GM10266 (cell line): ENCODE results near the gene MRS2.

Experiments
- DNase-seq: peaks from one replicate; pipeline ENCODE4 v3.0.0; 2012; ENCODE audit errors: extremely low spot score
- TF ChIP-seq, protein P1 (sequence below): IDR thresholded peaks from 2 replicates; pipeline ENCODE4 v1.5.1; 2012; ENCODE audit warnings: mild to moderate bottlenecking, low read depth; ENCODE audit not compliant: control insufficient read depth, insufficient read depth; ENCODE audit errors: missing control alignments

MRS2 gene

DNA sequence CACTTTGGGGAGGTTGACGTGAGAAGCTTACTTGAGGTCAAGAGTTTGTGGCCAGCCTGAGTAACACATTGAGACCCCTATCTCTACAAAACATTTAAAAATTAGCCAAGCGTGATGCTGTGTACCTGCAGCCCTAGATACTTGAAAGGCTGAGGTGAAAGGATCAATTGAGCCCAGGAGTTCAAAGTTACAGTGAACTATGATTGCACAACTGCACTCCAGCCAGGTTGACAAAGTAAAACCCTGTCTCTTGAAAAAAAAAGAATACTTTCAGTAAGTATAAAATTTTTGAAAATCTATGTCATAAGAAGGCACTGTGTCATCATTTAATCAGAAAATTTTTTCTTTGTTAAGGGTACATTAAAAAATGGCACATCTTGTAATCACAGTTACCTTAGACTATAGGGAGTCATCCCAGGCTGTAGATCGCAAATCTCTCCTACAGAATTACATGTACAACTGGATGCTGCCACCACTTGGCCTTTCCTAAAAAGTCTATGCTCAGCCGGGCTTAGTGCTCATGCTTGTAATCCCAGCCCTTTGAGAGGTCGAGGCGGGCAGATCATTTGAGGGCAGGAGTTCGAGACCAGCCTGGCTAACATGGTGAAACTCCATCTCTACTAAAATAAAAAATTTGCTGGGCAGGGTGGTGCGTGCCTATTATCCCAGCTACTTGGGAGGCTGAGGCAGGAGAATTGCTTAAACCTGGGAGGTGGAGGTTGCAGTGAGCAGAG is 17.0 kb upstream of the MRS2 start:
- no peak for DNase-seq
- TF ChIP-seq, protein P1, sequence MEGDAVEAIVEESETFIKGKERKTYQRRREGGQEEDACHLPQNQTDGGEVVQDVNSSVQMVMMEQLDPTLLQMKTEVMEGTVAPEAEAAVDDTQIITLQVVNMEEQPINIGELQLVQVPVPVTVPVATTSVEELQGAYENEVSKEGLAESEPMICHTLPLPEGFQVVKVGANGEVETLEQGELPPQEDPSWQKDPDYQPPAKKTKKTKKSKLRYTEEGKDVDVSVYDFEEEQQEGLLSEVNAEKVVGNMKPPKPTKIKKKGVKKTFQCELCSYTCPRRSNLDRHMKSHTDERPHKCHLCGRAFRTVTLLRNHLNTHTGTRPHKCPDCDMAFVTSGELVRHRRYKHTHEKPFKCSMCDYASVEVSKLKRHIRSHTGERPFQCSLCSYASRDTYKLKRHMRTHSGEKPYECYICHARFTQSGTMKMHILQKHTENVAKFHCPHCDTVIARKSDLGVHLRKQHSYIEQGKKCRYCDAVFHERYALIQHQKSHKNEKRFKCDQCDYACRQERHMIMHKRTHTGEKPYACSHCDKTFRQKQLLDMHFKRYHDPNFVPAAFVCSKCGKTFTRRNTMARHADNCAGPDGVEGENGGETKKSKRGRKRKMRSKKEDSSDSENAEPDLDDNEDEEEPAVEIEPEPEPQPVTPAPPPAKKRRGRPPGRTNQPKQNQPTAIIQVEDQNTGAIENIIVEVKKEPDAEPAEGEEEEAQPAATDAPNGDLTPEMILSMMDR = no peak

DNA sequence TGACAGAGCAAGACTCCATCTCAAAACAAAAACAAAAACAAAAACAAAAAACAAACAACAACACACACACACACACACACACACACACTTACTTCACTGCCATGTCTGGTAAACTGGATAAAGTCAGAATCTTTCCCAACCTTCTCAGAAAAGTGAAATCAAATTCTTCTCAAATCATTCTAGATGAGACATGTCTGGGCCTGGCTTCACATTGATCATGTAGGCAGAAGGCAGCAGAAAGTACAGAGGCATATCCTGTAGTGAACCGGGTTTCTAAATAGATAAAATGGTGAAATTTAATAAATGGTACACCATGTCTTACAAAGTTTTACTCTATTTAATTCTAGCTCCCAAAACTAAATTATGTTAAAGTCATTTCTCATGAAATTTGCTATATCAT is 14.9 kb upstream of the MRS2 start:
- TF ChIP-seq, protein P1 = no peak
- no peak for DNase-seq

DNA sequence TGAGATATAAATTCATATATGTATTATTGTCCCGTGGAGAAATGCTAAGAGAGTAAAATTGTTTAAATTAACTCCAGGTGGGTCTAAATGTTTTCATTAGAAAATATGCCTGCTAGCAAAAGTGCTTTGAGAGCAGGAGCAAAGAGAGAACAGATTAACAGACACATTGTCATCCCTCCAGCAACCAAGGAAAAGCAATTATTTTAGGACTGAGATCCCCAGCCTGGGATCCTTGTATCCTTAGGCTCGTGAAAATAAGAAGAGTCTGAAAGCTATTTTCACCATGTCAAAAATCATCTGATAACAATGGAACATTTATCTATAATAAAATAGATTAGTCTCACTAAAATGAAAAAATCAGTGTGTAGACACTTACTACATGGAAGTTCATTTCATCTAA is 11.5 kb upstream of the MRS2 start:
- TF ChIP-seq, protein P1 = no peak
- no peak for DNase-seq

DNA sequence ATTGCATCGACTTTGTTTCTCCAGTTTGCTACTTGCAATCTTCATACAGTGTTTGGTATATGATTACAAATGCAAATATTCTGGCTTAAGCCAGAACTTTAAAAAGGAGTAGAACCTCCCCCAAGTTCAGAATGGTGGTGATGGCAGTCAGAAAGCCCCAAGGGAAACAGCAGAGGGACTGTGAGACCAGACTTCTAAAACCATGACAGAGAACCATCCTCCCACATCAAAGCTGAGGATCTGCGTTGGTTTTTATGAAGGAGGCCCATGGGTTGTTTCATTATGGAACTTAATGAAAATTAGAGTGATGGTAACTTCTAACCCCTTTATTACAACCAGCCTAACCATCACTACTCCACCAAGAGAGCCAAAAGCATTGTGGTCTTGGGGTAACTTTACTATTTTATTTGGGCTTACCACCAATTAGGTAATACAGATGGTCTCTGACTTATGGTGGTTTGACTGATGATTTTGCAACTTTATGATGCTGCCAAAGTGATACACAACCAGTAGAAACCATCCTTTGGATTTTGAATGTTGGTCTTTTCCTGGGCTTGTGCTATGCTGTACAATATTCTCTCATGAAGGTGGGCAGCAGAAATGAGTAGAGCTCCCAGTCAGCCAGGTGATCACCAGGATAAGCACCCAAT is 10.9 kb upstream of the MRS2 start:
- TF ChIP-seq, protein P1 = no peak
- DNase-seq = peak; percentile 69

DNA sequence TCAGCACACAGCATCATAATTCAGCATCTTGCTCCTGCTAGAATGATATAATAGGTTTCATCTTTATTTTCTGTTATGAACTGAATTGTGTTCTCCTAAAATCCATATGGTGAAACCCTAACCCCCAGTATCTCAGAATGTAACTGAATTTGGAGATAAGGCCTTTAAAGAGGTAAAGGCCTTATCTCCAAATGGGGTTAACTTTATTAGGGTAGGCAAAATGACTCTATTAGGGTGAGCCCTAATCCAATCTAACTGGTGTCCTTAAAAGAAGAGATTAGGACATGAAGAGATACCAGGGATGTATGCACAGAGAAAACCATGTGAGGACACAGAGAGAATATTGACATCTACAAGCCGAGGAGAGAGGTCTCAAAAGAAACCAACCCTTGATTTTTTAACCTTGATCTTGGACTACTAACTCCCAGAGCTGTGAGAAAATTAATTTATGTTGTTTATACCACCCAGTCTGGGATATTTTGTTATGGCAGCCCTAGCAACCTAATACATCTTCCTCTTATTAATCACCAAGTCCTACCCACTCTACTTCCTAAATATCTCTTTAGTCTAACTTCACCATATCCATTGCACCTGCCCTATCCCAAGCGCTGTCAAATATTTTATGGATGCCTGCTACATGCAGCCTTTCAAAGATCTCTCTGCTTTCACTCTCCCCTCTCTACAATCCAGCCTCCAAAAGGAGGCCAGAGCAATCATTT is 8.5 kb upstream of the MRS2 start:
- no peak for DNase-seq
- TF ChIP-seq, protein P1 = no peak

DNA sequence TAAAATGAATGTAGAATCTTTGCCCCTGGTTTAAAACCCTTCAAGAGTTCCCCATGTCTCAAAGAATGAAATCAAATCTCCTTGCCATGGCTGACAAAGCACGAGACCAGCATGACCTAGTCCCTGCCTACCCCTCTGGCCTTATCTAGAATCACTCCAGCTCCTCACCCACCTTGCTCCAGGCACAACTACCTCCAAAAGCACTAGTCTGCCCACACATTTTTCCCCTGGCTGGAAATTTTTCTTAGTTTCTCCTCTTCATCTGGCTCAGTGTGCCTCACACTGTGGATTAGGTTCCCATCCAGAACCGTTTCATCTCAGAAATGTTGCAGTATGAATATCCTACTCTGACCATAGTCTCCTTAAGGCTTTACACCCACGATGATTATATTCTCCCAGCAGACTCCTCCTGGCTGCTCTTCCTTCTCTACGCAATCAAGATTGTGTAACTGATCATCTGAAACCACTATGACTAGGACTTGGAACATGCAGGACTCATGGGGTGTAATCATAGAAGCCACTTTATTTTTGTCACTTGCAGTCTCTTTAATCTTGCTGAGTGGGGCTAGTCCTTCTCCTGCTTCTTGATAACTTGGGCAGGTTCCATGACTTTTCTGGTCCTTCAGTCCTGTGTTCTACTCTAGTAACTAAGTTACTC is 7.8 kb upstream of the MRS2 start:
- TF ChIP-seq, protein P1 = no peak

DNA sequence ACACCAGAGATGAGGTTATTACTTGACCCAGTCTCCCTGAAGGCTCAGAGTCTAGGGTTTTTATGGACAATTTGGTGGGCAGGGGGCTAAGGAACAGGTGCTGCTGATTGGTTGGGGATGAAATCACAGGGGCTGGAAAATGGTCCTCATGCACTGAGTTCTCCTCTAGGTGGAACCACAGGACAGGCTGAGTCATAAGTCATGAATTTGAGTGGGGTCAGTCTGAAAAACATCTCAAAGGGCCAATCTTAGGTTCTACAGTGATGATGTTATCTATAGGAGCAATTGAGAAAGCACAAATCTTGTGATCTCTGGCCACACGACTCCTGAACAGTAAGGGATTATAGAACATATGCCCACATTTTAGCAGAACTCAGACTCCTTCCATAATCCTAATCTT is 5.9 kb upstream of the MRS2 start:
- no peak for DNase-seq
- TF ChIP-seq, protein P1 = peak; percentile 9

More for the DNA sequence above, 7.8 kb upstream of the MRS2 start:
- no peak for DNase-seq
